ENCODE data around the gene EPS8L2.
"Not testable (repeated sequence)": the region's sequence is repeated elsewhere in the genome, so short reads cannot be mapped to it uniquely, and the experiment has no call there.

Gene EPS8L2

DNA sequence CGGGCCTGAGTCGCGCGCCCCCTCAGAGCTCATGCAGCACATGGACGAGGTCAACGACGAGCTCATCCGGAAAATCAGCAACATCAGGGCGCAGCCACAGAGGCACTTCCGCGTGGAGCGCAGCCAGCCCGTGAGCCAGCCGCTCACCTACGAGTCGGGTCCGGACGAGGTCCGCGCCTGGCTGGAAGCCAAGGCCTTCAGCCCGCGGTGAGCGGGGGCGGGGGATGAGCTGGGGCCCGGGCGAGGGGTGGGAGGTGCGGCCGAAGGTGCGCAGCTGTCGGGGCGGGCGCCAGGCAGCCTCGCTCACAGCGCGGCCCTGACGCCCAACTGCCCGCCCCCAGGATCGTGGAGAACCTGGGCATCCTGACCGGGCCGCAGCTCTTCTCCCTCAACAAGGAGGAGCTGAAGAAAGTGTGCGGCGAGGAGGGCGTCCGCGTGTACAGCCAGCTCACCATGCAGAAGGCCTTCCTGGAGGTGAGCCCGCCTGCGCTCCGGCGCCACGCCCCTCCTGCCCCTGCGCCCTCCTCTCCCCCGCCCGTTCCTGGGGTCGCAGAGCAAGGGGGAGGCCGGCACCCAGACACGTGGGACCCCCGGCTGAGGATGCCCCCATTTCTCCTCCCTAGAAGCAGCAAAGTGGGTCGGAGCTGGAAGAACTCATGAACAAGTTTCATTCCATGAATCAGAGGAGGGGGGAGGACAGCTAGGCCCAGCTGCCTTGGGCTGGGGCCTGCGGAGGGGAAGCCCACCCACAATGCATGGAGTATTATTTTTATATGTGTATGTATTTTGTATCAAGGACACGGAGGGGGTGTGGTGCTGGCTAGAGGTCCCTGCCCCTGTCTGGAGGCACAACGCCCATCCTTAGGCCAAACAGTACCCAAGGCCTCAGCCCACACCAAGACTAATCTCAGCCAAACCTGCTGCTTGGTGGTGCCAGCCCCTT, 20.5 kb downstream of the EPS8L2 start:
- DNase-seq: peak; percentile 56

DNA sequence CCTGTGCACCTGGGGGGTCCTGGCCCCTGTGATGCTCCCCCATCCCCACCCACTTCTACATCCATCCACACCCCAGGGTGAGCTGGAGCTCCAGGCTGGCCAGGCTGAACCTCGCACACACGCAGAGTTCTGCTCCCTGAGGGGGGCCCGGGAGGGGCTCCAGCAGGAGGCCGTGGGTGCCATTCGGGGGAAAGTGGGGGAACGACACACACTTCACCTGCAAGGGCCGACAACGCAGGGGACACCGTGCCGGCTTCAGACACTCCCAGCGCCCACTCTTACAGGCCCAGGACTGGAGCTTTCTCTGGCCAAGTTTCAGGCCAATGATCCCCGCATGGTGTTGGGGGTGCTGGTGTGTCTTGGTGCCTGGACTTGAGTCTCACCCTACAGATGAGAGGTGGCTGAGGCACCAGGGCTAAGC, 21.3 kb downstream of the EPS8L2 start:
- DNase-seq: no peak

DNA sequence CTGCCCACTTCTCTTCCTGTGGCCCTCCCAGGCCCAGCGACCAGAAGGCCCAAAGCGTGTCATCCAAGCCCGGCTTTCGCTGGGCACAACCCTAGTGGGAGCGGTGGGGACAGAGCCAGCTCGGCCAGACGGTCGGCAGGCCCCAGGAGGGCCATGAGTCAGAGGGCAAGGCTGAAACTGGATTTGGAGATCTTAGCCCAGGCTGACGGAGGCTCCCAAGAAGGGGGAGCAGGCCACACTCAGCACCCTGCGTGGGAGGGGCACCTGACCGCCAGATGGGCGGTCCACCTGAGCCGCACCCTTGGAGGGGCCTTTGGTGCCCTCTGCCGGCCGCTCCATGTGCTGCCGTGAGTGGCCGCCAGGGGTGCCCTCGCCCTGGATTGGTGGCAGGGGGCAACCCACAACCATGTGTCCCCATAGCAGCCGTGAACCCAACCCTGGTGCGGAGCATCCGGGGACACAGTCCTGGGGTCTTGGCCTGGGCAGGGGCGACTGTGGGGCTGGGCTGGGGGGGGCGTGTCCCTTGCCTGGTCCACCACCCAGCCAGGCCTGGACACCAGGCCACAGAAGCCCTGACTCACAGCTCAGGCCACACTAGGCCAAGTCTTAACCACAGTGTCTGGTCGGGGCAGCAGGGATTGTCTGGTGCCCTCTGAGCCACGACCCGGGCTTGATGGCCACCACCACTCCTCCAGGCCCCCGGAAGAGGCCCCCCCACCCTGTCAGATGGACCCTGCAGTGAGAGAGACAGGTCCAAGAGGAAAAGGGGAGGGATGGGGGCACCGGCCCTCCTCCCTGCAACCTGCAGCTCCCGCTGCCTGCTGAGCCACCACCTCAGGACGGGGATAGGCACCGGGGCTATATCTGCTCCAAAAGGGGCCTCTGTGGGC, 22.1 kb downstream of the EPS8L2 start:
- peak; percentile 84 for DNase-seq

- DNase-seq: no peak
Measured at GRCh38 chr11:728901-729491, 23.0 kb downstream of the EPS8L2 start.

GRCh38 chr11:729492-730074, 23.6 kb downstream of the EPS8L2 start:
- no peak for DNase-seq

DNA sequence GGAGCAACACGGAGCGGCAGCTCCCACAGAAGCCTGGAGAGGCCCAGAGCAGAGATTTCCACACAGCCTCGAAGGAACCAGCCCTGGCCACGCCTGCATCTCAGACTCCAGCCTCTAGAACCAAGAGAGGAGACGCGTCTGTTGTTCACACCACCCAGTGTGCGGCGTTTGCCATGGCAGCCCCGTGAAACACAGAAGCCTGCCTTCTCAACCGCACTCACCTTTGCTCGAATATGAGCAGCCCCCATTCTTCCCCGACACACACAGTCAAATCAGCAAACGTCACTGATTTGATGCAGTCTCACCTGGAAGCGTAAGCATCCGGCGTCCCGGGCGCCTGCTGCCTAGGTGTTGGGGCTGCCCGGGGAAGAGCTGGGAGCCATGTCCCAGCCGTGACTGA, 27.0 kb downstream of the EPS8L2 start:
- DNase-seq: no peak

GRCh38 chr11:734541-734940, 28.5 kb downstream of the EPS8L2 start:
- not testable (repeated sequence) for DNase-seq

GRCh38 chr11:737366-737765, 31.3 kb downstream of the EPS8L2 start:
- no peak for DNase-seq

GRCh38 chr11:737899-738298, 31.9 kb downstream of the EPS8L2 start:
- not testable (repeated sequence) for DNase-seq

DNA sequence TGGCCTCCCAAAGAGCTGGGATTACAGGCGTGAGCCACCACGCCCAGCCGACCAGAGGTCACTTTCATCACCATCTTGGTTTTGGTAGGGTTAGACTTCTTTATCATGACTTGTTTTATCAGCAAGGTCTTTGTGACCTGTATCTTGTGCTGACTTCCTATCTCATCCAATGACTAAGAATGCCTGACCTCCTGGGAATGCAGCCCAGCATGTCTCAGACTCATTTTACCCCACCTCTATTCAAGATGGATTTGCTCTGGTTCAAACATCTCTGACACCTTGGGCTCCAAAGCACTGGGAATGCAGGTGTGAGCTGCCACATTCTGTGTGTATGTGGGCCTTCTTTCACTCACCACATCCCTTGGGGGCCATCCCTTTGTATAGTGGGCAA, 36.1 kb downstream of the EPS8L2 start:
- DNase-seq: no peak

DNA sequence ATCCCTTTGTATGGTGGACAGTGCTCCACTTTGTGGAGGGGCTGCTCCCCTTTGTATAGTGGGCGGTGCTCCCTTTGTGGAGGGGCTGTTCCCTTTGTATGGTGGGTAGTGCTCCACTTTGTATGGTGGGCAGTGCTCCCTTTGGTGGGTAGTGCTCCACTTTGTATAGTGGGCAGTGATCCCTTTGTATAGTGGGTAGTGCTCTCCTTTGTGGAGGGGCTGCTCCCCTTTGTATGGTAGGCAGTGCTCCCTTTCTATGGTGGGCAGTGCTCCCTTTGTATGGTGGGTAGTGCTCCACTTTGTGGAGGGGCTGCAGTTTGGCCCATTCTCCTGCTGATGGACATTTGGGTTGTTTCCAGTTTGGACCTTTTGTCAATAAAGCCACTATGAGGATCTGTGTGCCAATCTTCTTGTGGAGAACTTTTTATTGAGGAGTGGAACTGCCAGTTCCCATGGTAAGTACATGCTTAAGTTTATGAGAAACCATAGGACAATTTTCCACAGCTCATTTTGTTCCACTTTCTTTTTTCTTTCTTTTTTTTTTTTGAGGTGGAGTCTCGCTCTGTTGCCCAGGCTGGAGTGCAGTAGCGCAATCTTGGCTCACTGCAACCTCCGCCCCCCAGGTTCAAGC, 36.7 kb downstream of the EPS8L2 start:
- DNase-seq: no peak

GRCh38 chr11:745428-745827, 39.4 kb downstream of the EPS8L2 start:
- no peak for DNase-seq

DNA sequence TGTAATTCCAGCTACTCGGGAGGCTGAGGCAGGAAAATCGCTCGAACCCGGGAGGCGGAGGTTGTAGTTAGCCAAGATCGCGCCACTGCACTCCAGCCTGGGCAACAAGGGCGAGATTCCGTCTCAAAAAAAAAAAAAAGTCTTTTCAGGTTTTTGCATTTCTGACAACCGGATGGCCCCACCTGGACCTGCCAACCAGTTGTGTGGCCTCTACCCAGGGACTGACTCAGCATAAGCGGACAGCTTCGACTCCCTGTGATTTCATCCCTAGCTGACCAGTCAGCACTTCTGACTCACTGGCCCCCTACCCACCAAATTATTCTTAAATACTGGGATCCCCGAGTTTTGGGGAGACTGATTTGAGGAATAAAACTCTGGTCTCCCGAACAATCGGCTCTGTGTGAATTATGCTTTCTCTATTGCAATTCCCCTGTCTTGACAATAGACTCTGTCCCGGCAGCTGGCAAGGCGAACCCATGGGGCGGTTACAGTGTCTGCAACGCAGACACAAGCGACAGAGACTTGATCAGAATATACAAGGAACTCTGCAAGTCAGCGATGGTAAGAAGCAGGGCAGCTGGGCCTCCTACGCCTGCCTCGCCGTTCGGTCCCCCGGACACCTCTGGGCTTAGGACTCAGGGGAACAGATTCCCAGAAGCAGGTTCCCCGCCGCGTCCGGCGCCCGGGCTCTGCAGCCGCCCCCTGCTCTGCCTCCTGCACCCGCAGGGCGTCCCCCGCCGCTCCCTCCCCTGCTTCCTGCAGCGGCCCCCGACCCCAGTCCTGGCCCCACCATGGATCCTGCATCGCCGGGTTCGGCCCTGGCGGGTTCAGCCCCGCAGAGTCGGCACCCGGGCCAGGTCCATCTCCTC, 40.5 kb downstream of the EPS8L2 start:
- DNase-seq: peak; percentile 42

DNA sequence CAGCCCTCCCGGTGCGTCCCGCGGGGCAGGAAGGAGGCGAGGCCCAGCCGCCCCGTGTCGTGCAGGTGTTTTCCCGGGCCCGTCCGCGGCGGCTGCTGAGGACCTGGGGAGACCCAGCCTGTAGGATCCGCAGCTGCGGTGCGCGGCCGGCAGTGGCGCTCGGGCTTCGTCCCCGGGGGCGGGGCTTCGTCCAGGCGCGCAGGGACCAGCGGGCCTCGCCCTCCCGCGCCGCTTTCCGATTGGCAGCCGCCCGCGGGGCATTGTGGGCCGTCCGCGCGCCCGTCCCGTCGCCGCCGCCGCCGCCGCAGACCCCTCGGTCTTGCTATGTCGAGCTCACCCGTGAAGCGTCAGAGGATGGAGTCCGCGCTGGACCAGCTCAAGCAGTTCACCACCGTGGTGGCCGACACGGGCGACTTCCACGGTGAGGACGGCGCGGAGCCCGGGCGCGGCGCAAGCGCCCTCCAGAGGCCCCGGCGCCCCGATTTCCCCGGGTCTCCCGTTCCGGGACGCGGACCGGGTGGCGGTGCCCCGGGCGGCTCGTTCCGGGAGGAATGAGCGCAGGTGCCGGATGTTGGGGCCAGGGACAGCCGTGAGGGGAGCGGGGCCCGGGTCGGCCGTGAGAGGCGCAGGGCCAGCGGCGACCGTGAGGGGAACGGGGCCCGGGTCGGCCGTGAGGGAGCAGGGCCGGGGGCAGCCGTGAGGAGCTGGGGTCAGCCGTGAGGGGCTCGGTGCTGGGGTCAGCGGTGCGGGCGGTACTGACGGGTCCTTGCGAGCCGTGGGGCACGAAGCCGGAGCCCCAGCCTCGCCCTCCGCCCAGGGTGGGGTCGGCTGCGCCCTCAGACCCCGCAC, 41.4 kb downstream of the EPS8L2 start, which contains the start of gene TALDO1:
Gene TALDO1, plus strand, starts transcription at position 307 of the 849 bp plus-strand sequence. Its CDS starts 18 bp downstream, at position 325.
- peak; percentile 87 for DNase-seq

GRCh38 chr11:748007-748359, 42.0 kb downstream of the EPS8L2 start:
- no peak for DNase-seq

- DNase-seq: no peak
Measured at GRCh38 chr11:749731-750130, 43.7 kb downstream of the EPS8L2 start.

DNA sequence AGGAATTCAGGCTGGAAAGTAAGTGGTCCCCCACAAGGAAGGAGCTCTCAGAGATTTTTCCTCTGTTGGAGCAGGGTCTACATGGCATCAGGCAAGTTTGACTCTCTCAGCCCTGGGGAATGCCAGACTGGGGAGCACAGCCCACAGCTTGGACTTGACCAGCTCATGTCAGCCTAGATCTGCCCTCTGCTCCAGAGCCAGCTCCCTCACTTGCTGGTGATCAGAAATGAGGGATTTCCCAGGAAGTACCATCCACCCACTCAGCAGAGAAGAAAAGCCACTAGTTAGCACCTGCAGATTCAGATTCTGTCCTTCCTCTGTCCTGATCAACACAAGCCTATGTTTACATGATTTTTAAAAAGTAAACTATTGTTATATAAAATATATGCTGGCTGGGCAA, 54.2 kb downstream of the EPS8L2 start:
- DNase-seq: no peak

GRCh38 chr11:761526-762108, 55.6 kb downstream of the EPS8L2 start:
- no peak for DNase-seq

DNA sequence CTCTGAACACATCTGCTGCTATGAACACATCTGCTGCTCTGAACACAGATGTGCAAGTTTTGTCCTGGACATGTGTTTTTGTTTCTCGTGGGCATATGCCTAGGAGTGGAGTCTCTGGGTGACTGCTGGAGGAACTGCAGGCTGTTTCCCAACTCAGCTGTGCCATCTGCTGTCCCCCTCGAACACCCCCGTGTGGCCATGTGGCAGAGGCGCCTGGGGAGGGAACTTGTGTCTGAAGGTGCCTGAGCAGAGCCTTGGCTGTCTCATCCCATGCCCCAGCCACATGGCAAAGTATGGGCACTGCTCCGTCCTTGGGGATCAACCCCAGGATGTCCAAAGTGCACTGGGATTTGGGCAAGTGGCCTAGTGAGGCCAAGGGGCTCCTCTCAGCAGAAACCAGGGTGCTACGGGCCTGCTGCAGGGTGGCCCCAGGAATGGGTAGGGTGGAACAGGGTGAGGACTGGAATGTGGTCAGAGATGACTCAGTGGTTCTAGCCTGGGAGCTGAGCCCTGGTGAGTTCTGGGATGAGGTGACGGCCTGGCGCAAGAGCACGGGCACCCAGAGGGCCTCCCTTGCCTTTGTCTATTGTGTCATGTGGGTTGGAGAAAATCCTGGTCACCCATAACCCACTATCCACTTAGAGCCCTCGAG, 56.5 kb downstream of the EPS8L2 start:
- DNase-seq: peak; percentile 16
